MM.1S (cell line): ENCODE measurements around the gene POLE2.

Source experiments
- EZH2phosphoT487 ChIP-seq: fragments of 300-600 bp; sonication (generic); IDR thresholded peaks from 2 replicates; pipeline ENCODE4 v1.6.1; 2018; ENCODE audit warnings: antibody characterized with exemption, low read length
- TF ChIP-seq, protein P1 (sequence below): fragments of 300-600 bp; sonication (generic); IDR thresholded peaks from 2 replicates; pipeline ENCODE4 v1.5.1; 2016; ENCODE audit warnings: antibody characterized with exemption, low read length, mixed read lengths

DNA sequence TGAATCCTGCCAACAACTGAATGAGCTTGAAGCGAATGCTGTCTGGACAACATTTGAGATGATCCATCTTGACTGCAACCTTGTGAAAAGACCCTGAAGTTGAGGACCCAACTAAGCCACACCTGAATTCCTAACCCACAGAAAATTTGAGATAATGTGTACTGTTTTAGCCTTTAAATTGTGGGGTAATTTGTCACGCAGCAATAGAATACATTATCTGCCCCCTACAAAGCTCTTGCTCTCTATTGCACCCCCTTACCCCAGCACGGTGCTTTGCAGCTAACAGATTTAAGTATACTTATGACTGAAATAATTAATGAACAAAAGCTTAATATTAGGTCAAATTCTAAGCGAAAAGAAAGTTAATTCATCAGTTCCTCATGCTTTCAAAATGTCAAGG is 1.6 kb downstream of the POLE2 start:
- TF ChIP-seq, protein P1, sequence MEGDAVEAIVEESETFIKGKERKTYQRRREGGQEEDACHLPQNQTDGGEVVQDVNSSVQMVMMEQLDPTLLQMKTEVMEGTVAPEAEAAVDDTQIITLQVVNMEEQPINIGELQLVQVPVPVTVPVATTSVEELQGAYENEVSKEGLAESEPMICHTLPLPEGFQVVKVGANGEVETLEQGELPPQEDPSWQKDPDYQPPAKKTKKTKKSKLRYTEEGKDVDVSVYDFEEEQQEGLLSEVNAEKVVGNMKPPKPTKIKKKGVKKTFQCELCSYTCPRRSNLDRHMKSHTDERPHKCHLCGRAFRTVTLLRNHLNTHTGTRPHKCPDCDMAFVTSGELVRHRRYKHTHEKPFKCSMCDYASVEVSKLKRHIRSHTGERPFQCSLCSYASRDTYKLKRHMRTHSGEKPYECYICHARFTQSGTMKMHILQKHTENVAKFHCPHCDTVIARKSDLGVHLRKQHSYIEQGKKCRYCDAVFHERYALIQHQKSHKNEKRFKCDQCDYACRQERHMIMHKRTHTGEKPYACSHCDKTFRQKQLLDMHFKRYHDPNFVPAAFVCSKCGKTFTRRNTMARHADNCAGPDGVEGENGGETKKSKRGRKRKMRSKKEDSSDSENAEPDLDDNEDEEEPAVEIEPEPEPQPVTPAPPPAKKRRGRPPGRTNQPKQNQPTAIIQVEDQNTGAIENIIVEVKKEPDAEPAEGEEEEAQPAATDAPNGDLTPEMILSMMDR, result no peak
- TF ChIP-seq EZH2phosphoT487, result no peak
